ENCODE measurements around the gene EXOSC1.
"Not testable (repeated sequence)": the region's sequence is repeated elsewhere in the genome, so short reads cannot be mapped to it uniquely, and the experiment has no call there.

EXOSC1 gene

GRCh38 chr10:97456686-97457065, 10.9 kb upstream of the EXOSC1 start:
- no peak for DNase-seq

DNA sequence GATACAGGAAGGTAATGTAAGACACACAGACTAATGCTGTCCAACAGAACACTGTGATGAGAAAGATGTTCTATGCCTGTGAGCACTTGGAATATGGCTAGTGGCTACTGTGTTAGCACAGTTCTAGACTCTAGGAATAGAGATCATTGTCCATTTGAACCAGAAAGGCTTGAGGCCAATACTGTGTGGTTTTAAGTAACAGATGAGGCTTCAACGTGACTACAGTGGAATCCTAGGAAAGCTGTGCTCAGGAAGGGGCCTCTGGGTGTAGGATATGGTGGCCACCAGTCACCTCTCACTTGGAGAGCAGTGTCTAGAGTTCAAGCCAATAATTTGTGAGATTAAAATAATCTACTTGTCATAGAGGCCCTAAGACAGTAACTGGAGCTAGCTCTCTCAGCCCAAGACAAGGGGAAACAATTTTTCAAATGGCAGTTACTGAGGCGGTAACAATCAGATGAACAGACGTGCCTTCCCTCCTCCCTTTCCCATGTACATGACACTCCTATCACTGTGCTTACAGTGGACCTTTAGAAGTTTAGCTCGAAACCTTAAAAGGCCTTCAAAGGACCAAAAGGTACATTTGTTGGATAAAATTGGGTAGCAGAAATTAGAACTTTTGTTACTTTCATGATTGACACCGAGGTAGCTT, 10.4 kb upstream of the EXOSC1 start:
- DNase-seq: no peak

DNA sequence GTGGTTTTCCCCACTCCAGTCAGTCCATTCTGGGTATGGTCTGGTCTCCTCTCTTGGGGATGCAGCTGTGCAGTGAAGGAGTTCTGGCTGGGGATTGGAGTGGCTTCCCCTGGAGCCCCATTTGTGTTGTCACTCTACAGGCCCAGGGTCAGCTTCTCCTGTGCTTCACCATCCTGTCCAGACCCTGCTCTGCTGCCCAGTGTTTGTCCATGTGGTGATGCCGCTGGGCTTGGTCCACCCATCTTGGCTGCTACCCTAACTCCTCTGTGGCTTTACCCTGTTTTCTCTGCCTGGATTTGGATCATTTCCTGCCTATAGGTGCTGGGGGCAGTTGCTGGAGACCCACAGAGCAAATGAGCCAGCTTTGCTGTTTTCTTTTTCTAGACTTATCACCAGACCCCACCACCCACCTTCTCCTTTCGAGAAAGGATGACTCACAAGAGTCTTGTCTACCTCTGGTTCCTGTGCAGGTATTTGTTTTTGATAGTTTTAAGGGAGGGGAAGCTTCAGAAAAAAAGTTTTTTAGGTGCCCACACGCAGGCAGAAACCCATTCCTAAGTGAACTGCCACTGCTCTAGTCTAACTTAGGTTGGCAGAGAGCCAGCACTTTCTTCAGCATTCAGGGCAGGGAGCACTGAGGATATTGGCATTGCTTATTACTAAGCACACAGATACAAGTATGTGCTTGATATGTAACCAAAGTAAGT, 8.7 kb upstream of the EXOSC1 start:
- DNase-seq: peak; percentile 33

- DNase-seq: no peak
Observed at GRCh38 chr10:97452352-97452751, 6.5 kb upstream of the EXOSC1 start.

- no peak for DNase-seq
Observed at GRCh38 chr10:97451605-97452004, 5.8 kb upstream of the EXOSC1 start.

GRCh38 chr10:97450828-97451227, 5.0 kb upstream of the EXOSC1 start:
- no peak for DNase-seq

- DNase-seq: no peak
Observed at GRCh38 chr10:97445357-97445721, 467 bp downstream of the EXOSC1 start.

DNA sequence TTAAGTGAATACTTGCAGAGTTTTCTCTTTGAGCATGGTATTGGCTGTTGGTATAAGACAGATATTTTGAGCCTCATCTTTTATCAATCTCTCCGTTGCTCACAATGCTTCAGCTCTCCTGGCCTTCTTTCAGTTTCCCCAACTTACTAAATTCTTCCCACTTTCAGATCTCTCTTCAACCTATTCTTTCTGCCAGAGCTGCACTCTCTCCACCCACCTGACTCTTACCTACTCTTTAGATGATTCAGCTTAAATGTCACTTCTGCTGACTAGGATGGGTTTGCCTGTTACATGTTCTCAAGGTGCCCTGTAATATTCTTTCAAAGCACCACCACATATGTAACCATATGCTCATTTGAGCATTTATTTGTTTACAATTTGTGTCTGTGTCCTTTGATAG, 1.6 kb downstream of the EXOSC1 start:
- no peak for DNase-seq

- no peak for DNase-seq
Observed at GRCh38 chr10:97442277-97442676, 3.5 kb downstream of the EXOSC1 start.

GRCh38 chr10:97435211-97435610, 10.6 kb downstream of the EXOSC1 start:
- DNase-seq: no peak

DNA sequence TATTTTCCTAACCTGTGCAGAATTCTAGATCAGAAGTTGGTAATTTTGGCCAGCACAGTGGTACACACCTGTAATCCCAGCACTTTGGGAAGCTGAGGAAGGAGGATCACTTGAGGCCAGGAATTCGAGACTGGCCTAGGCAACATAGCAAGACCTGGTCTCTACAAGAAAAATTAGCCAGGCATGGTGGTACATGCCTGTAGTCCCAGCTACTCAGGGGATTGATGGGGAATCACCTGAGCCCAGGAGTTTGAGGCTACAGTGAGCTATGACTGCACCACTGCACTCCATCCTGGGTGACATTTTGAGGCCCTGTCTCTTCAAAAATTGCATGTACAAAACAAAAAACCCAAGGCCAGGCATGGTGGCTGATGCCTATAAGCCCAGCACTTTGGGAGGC, 11.2 kb downstream of the EXOSC1 start:
- no peak for DNase-seq

DNA sequence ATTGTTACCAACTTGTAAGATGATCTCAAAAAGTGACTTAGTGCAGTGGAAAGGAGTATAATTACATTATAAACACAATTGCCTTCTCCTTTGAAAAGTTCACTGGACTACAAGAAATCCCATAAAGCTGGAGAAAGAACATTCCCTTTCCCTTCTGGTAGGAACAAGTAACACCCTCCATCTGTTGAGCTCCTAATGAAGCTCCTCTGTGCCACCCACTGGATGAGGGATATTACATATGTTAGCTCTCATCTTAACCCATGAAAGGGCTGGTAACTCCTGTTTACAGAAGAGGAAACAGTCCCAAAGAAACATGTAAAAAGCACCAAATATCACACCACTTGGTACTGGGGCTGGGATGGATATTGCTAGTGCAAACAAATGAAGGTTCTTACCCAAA, 11.8 kb downstream of the EXOSC1 start:
- DNase-seq: no peak

DNA sequence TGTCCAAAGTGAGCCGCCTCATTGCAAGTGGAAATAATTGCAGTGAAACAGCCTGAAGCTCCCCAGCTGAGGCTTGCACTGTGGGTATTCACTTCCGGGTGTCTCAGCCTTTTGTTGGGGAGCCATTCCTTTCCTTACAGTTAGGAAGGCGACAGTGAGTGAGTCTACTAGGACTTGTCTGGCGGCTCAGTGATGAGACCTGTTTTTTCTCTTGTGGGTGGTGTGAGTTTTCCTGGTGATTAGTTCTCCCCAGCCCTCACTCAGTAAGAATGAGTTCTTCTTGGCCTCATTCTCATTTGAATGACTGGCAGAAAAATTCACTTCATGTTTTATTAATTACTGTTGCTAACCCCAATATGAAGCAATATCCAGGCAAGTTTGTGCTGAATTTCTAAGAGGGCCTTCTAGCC, 17.2 kb downstream of the EXOSC1 start:
- DNase-seq: no peak

DNA sequence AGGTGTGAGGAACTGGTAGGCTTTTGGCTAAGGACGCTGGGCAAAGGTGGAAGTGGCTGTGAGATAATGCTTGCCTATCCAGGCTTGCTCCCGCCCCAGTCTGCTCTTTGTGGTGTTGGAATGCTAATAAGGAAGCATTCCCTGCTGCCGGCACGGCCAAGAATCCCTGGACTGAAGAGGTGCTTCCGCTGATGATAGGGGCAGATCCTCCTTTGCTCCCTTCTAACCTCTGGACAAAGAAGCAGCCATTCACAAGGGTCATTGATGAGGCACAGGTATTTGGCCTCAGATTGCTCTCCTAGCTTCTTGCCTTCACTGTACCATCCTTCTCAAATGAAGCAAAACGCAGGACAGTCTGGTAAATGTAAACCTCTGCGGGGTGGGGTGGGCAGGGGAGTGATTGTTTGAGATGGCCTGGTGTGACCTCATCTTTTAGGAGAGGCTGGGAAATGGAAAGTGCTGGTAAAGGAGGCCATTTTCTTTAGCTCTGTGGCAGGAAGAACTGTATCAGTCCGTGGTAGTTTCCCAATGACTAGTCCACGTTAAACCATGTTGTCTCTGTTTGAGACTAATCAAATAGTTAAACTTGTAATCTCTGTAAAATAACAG, 18.1 kb downstream of the EXOSC1 start:
- no peak for DNase-seq

- DNase-seq: no peak
Observed at GRCh38 chr10:97426776-97427570, 18.8 kb downstream of the EXOSC1 start.

DNA sequence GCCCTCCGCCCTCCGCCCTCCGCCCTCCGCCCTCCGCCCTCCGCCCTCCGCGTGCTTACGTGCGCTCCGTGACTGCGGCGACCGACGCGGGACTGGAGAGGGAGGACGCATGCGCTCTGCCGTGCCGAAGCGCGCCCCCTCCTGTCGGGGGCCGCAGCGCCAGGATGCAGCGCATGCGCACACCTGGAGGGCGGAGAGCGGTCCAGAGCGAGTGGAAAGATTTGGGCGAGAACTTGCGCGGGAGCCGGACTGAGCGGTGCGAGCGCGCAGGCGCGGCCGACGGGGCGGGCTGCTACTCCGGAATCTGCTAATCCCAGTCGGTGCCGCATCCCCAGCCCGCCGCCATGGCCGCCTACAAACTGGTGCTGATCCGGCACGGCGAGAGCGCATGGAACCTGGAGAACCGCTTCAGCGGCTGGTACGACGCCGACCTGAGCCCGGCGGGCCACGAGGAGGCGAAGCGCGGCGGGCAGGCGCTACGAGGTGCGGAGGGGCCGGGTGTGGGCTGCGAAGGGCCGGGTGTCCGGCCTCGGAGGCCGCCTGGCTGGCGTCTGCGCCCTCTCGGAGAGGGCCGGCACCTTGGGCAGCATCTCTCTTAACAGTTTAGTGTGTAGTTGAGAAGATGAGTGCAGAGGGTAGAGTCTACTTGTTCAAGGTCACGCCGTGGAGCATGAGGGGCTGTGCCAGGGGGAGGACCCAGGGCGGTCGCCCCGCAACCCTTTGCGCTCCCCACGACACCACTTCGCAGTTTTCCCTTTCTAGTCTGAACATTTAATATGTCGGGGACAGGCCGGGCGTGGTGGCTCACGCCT, 19.6 kb downstream of the EXOSC1 start, which contains the start of gene PGAM1:
PGAM1 (plus strand) TSS at position 228 of the 812 bp plus-strand sequence; CDS start at position 345, 117 bp downstream.
- DNase-seq: peak; percentile 97

GRCh38 chr10:97423757-97424098, 22.1 kb downstream of the EXOSC1 start:
- not testable (repeated sequence) for DNase-seq

DNA sequence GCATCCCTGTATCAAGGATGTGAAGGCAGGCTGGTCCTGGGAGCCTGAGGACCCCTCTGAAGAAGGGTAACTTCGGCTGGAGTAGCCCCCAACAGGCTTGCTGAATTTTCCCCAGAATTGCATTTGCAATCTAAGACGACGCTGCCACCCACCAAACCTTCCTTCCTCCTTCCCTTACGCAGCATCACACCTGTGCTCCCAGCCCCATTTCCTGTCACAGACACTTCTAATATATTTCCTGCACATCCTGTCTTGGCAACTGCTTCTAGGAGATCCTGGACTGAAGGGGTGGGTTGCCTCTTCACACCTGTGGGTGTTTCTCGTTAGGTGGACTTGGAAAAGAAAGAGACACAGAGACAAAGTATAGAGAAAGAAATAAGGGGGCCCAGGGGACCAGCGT, 29.2 kb downstream of the EXOSC1 start:
- DNase-seq: no peak

DNA sequence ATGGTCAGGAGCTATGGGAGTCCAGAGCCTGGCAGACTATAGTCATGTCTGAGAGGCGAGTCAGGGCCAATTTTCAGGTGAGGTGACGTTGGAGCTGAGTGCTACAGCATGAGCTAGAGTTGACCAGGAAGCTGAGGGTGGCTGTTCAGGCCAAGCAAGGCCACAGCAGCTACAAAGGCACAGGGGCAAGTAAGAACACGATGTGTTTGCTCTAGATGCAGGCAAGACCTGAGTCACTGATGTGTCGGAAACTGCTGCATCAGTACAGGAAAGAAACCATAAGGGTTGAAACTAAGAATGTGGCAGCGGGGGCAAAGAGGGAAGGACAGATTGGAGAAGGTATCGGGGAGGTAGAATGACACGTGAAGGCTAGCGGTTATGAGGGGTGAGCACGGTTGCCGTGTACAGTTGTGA, 32.9 kb downstream of the EXOSC1 start:
- DNase-seq: no peak

GRCh38 chr10:97411406-97411805, 34.4 kb downstream of the EXOSC1 start:
- DNase-seq: no peak

GRCh38 chr10:97408496-97408992, 37.3 kb downstream of the EXOSC1 start:
- DNase-seq: no peak

- no peak for DNase-seq
Observed at GRCh38 chr10:97407952-97408248, 37.9 kb downstream of the EXOSC1 start.
